ENCODE measurements around the gene PDCD1. TPM values are rescaled to one million over a fixed set of nuclear protein-coding genes. Genes with fewer than 3 reads are reported as not detected.

Gene PDCD1
- total and polyA plus RNA-seq, 2 of the 8 experiments (the other 6 are each of a cell fraction or from before 2014, with no cell fraction given) = 0.48 to 1.1 TPM

- Histone ChIP-seq H3K4me3 (ENCODE audit: extremely low read depth in 1 of 4, insufficient read depth in 2 of 4, low read depth in 3 of 4, low read length in 4 of 4) (no peak overlapping the region), H2AFZ (ENCODE audit: low read length) (no peak overlapping the region), H2BK12ac (ENCODE audit: low read depth, low read length) (no peak overlapping the region), H2BK5ac (ENCODE audit: low read depth, low read length) (no peak overlapping the region), H4K20me1 (replicated peaks in 1 of 2; ENCODE audit: control insufficient read depth in 1 of 2, insufficient read depth in 2 of 2, low read length in 2 of 2) (no peaks in the 10 kb centered on the region), H3K79me2 (ENCODE audit: control insufficient read depth in 1 of 2, insufficient read depth in 2 of 2, low read length in 2 of 2) (no peaks in the 10 kb centered on the region), H3K23ac (ENCODE audit: insufficient read length) (no peak overlapping the region), H3K9ac (replicated peaks in 1 of 4; ENCODE audit: extremely low read depth in 1 of 4, low read depth in 3 of 4, low read length in 3 of 4) (no peak overlapping the region), H3K36me3 (ENCODE audit: control insufficient read depth in 2 of 4, insufficient read depth in 4 of 4, low read length in 3 of 4) (no peaks in the 10 kb centered on the region), H4K5ac (ENCODE audit: insufficient read length, low read depth, low read length) (no peak overlapping the region), H4K91ac (replicated peaks; ENCODE audit: insufficient read length, low read length) (no peak overlapping the region), H3K27me3 (replicated peaks in 1 of 4; ENCODE audit: control insufficient read depth in 3 of 4, extremely low read depth in 1 of 4, insufficient read depth in 3 of 4, low read length in 3 of 4) (no peaks in the 10 kb centered on the region), H3K4me2 (ENCODE audit: insufficient read depth in 1 of 2, low read depth in 2 of 2, low read length in 2 of 2) (no peak overlapping the region), H3K4me1 (replicated peaks in 1 of 4; ENCODE audit: control insufficient read depth in 3 of 4, insufficient read depth in 4 of 4, low read length in 3 of 4) (no peaks in the 10 kb centered on the region; a peak in 1 of 7 replicates), H2BK20ac (ENCODE audit: low read length) (no peak overlapping the region), H3K4ac (replicated peaks; ENCODE audit: insufficient read length, low read depth, low read length) (no peak overlapping the region), H3K14ac (ENCODE audit: insufficient read length) (no peak overlapping the region), H2BK120ac (replicated peaks; ENCODE audit: low read depth, low read length) (no peak overlapping the region), H3K56ac (replicated peaks; ENCODE audit: insufficient read length, low read depth, low read length) (no peak overlapping the region), H2AK5ac (ENCODE audit: low read depth, low read length) (no peak overlapping the region), H3K27ac (ENCODE audit: low read depth, low read length) (no peak overlapping the region), H3K9me3 (ENCODE audit: insufficient read depth in 2 of 2, low read depth in 1 of 2, low read length in 1 of 2) (peaks cover 7 to 18% of the 10 kb centered on the region in 2 experiments; a peak in 3 of 4 replicates), H3K18ac (ENCODE audit: extremely low read depth, low read length) (no peak overlapping the region), H3K23me2 (ENCODE audit: low read depth, low read length) (no peaks in the 10 kb centered on the region), H2BK15ac (ENCODE audit: low read length) (no peak overlapping the region), H4K8ac (ENCODE audit: extremely low read depth, insufficient read depth, low read length) (no peak overlapping the region), H3K79me1 (ENCODE audit: low read depth, low read length) (no peaks in the 10 kb centered on the region)
- FAIRE-seq = no peak
- CTCF ChIA-PET (ENCODE audit: partially characterized antibody) = interaction anchor here (1.3 kb wide), 1 partner anchor 141 kb away, joined by 3 read pairs; no protein-coding TSS in a partner anchor
- POLR2A ChIA-PET (ENCODE audit: partially characterized antibody) = interaction anchor here (0.7 kb wide), 1 partner anchor 172 kb away, joined by 4 read pairs; the partner anchor contains the start of gene ING5
- DNase-seq (ENCODE audit: low read depth in 1 of 2, low spot score in 2 of 2) = no peak
- 91% methylated on average over 7 of the region's 7 CpGs; no CpG with 5 or more reads in 1 of the 2 experiments for WGBS, 2 experiments (ENCODE audit: extremely low coverage in 1 of 2, insufficient coverage in 1 of 2, insufficient read length in 1 of 2, insufficient replicate concordance in 2 of 2, low coverage in 1 of 2, low lambda C conversion rate in 2 of 2, missing lambda C conversion rate in 1 of 2)
- TF ChIP-seq ATF3 (IDR thresholded peaks at IDR 0.05; ENCODE audit: insufficient read depth, low read depth, low read length) = no peak
- no peak for TF ChIP-seq E2F6 (IDR thresholded peaks at IDR 0.05)
- no peak for TF ChIP-seq GTF2F1 (IDR thresholded peaks at IDR 0.05; ENCODE audit: borderline replicate concordance, low read depth, low read length)
These were observed 15.1 kb upstream of the PDCD1 start for GRCh38 chr2:241873803-241874110.

Measured in H1 (cell line).